GM12874 (cell line): ENCODE results near the gene CDK9.

Experiments
- TF ChIP-seq, protein P1 (sequence below): IDR thresholded peaks from 2 replicates; pipeline ENCODE4 v1.5.1; 2011; ENCODE audit warnings: low read depth, mild to moderate bottlenecking, control low read depth, low read length, moderate library complexity; ENCODE audit not compliant: insufficient read depth

CDK9 gene

DNA sequence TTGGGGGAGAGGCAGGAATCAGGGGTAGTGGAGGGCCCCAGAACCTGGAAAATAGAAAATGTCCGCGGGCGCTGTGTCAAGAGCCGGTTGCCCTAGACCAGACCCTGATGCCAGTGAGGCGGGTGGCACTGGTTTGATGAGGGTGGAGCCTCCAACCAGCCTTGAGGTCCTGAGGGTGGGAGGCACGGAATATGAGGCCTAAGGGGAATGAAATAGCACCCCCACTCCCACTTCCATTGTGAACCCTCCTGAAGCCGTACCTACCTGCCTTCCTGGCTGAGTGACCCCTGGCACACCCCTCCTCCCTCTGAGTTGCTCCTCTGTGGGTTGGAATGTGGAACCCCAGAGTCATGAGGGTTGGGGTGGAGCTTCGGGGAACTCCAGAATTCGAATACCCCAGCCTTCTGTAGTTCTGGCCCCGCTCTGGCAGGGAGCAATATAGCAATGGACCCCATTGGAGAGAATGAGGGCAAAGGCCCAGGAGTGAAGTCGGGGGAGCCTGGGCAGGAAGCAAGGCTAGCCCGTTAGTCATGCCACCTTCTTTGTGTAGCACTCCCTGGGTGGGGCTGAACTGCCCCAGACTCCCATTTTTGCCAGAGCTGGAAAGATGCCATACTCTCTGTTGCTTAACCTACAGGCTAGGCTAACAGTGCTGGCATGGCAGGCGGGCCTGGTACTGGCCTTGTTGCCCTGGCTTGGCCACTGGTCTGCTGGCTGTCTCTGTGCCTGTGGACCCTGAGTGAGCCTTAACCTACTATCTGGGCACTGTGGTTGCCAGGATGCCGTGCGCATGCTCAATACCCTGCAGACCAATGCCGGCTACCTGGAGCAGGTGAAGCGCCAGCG is 17.9 kb downstream of the CDK9 start:
- TF ChIP-seq, protein P1, sequence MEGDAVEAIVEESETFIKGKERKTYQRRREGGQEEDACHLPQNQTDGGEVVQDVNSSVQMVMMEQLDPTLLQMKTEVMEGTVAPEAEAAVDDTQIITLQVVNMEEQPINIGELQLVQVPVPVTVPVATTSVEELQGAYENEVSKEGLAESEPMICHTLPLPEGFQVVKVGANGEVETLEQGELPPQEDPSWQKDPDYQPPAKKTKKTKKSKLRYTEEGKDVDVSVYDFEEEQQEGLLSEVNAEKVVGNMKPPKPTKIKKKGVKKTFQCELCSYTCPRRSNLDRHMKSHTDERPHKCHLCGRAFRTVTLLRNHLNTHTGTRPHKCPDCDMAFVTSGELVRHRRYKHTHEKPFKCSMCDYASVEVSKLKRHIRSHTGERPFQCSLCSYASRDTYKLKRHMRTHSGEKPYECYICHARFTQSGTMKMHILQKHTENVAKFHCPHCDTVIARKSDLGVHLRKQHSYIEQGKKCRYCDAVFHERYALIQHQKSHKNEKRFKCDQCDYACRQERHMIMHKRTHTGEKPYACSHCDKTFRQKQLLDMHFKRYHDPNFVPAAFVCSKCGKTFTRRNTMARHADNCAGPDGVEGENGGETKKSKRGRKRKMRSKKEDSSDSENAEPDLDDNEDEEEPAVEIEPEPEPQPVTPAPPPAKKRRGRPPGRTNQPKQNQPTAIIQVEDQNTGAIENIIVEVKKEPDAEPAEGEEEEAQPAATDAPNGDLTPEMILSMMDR: no peak

DNA sequence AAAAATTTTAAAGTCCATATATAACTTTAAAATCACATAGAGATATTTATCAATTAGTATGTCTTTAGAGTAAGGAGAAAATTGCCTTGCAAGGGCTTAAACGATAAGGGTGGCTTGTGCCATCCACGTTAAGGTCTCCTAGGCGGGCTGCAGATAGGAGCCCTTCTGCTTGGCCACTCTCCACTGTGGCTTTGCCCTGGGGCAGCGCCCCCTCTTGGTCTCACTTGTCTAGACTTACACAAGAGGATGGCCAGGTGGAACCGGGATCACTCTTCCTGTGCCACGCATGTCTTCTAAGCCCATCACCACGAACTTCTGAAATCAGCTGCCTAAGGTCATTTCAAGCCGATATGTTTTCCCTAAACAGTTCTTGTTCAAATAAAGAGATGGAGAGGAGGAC is 19.8 kb downstream of the CDK9 start:
- TF ChIP-seq, protein P1: peak; percentile 56

DNA sequence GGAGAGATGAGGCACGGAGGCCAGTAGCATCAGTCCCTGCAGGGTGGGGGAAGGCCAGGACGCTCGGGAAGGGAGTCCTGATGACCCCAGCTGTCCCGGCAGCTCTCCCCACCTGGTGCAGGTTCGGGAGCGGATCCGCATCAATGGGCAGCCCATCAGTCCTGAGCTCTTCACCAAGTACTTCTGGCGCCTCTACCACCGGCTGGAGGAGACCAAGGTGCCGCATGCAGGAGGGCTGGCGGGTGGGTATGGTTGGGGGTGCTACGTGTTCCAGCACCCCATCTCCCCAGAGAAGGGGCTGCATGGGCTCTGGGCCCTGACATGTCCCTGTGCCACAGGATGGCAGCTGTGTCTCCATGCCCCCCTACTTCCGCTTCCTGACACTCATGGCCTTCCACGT is 21.0 kb downstream of the CDK9 start:
- TF ChIP-seq, protein P1: no peak

DNA sequence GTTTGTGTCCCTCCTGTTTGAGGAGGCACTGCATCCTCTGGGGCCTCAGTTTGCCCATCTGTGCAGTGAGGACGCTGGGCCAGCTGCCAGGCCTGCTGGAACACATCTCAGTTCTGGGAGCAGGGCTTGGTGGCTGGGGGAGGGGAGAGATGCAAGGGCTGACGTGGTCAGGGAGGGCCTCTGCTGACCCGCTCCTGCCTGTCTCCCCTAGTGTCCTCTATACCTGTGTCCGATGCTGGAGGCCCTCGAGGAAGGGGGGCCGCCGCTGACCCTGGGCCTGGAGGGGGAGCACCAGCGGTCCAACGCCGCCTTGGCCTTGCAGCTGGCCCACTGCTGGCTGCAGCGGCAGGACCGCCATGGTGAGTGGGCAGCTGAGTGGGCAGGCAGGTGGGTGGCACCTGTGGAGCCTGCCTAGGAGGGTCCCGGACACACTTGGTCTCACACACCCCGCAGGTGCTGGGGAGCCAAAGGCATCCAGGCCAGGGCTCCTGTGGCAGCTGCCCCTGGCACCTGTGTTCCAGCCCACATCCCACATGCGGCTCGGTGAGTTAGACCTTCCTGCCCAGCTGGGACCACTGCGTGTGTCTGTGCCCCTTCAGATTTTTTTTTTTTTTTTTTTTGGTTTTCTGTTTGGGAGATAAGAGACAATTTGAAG is 22.6 kb downstream of the CDK9 start:
- TF ChIP-seq, protein P1: no peak

DNA sequence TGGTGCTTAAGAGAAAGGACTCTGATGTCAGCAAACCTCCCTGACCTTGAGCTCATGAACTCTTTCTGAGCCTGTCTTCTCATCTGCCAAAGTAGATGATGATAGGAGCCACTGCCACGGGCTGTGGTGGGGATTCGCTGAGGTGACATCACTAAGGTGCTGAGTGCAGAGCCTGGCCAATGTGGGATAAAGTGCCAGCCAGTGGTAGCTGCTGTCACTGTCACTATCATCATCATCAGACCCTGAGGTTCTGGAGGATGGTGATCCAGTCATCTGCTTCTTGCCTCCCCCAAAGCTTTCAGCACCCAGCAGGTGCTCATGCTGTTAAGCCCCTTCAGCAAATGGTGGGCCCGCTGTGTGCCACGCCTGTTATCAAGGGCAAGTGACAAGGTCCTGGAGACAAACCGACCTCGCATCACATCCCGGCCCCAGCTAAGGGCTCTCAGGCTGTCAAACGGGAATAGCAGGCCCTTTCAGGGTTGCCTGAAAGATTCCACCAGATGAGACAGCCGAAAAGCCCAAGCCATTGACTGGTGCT is 23.2 kb downstream of the CDK9 start:
- TF ChIP-seq, protein P1: no peak

DNA sequence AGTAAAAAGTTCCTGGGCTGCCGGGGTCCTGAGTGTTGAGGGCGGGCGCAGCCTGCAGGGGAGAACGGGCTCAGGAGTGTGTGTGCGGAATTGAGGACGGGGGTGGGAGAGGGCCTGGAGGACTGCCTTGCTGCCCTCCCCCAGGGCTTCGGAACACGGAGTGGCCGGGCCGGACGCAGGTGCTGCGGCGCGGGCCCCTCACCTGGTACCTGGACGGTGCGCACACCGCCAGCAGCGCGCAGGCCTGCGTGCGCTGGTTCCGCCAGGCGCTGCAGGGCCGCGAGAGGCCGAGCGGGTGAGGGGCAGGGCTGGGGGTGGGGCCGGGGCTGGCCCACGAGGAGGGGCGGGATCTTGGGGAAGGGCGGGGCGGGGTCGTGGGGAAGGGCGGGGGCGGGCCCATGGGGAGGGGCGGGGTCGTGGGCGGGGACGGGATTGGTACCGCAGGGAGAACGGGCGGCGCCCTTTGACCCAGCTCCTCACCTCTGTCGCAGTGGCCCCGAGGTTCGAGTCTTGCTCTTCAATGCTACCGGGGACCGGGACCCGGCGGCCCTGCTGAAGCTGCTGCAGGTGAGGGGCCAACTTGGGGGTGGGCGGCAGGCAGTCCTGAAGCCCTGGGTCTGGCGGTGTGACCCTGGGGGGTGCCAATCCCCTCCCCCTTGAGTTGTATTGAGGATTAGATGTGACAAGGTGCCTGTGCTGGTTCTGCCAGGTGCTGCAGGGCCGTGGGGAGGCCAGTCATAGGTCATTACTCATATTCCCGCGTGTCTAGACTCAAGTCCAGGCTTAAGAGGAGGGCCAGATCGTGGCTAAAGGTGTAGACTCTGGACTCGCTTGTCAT is 23.9 kb downstream of the CDK9 start:
- TF ChIP-seq, protein P1: no peak
